Upper lobe of left lung (tissue), 4 donors: ENCODE results near the gene NDUFV3.

Source experiments
- POLR2A ChIP-seq, 4 donors: fragments of 450-650 bp; IDR thresholded peaks; one replicate each; pipeline ENCODE4 v1.5.1; 2016 to 2017; ENCODE audit warnings: antibody characterized with exemption in 4 of 4, mild to moderate bottlenecking in 2 of 4
- TF ChIP-seq, protein P1 (sequence below), 6 experiments: fragments of 450-650 bp in 4 of 6; fragments of 200-600 bp in 2 of 6; sonication (generic) in 2 of 6; IDR thresholded peaks; one replicate each; pipeline ENCODE4 v1.5.1; 2016 to 2019; ENCODE audit warnings: antibody characterized with exemption in 6 of 6

DNA sequence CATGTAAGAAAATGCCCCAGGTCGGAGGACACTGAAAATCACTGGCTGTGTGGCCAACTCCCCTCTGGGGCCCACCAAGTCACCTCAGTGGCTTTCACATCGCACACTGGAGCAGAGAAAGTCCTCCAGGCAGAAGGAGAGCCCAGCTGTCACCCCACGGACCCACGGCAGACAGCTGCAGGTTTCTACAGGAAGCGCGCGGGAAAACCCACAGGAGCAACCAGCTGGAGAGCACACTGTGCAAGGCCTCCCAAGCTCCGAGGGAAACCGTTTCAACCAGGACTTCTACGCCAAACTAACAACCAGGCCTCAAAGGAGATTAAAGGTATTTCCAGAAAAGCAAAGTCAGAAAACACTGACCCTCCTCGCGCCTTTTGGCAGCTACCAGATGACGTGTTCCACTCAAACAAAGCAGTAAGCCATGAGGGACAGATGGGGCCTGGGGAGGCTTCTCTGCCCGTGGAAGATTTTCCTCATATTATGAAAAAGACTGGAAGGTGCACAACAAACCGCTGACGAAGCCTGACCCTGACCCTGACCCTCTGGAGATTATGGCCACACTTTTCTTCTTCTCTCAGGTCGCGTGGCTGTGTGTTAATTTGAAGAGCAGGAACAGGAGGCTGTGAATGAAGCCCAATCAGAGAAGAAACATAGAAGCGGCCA lies 34.8 kb upstream of the NDUFV3 start:
- TF ChIP-seq POLR2A (IDR thresholded peaks at IDR 0.05), result no peak
- TF ChIP-seq, protein P1, sequence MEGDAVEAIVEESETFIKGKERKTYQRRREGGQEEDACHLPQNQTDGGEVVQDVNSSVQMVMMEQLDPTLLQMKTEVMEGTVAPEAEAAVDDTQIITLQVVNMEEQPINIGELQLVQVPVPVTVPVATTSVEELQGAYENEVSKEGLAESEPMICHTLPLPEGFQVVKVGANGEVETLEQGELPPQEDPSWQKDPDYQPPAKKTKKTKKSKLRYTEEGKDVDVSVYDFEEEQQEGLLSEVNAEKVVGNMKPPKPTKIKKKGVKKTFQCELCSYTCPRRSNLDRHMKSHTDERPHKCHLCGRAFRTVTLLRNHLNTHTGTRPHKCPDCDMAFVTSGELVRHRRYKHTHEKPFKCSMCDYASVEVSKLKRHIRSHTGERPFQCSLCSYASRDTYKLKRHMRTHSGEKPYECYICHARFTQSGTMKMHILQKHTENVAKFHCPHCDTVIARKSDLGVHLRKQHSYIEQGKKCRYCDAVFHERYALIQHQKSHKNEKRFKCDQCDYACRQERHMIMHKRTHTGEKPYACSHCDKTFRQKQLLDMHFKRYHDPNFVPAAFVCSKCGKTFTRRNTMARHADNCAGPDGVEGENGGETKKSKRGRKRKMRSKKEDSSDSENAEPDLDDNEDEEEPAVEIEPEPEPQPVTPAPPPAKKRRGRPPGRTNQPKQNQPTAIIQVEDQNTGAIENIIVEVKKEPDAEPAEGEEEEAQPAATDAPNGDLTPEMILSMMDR (IDR thresholded peaks at IDR 0.05), result no peak
